K562 (cell line): ENCODE measurements around the gene OAT. TPM values are rescaled to one million over a fixed set of nuclear protein-coding genes. Genes with fewer than 3 reads are reported as not detected.

Experiments used
- CREB1 ChIP-seq, 2 experiments: sonication (generic) in 1 of 2; formaldehyde crosslinking in 1 of 2; IDR thresholded peaks; 2 replicates each; pipeline versions ENCODE4 v1.6.1 to v1.8.0; 2012 to 2022; ENCODE audit warnings: inconsistent platforms in 1 of 2, mild to moderate bottlenecking in 1 of 2, missing genetic modification reagents in 1 of 2, moderate library complexity in 1 of 2
- CTBP1 ChIP-seq: fragments of 450-650 bp; IDR thresholded peaks from 2 replicates; pipeline ENCODE4 v1.6.1; 2016; ENCODE audit warnings: borderline replicate concordance
- HMBOX1 ChIP-seq: sonication (generic); IDR thresholded peaks from 2 replicates; pipeline ENCODE4 v1.6.1; 2016
- MAFF ChIP-seq: IDR thresholded peaks from 2 replicates; pipeline ENCODE4 v1.6.1; 2012; ENCODE audit warnings: low read length, improper control_type of control experiment
- MYC ChIP-seq, 2 experiments: fragments of 250-450 bp in 1 of 2; sonication (Bioruptor Pico) in 1 of 2; IDR thresholded peaks; 2 replicates each; pipeline versions ENCODE4 v1.5.1 to v1.6.1; 2012 to 2021; ENCODE audit warnings: low read depth in 2 of 2, borderline replicate concordance in 1 of 2, improper control_type of control experiment in 1 of 2, low read length in 1 of 2, mild to moderate bottlenecking in 1 of 2, moderate library complexity in 1 of 2
- NFYB ChIP-seq: IDR thresholded peaks from 2 replicates; pipeline ENCODE4 v1.6.1; 2011; ENCODE audit warnings: mild to moderate bottlenecking, moderate library complexity; ENCODE audit not compliant: insufficient read length; ENCODE audit errors: extremely low read depth
- POLR2G ChIP-seq: fragments of 200-400 bp; formaldehyde crosslinking; IDR thresholded peaks from 2 replicates; pipeline ENCODE4 v1.6.1; 2017; ENCODE audit warnings: low read depth, mild to moderate bottlenecking, antibody characterized with exemption, low read length, moderate library complexity
- RBM22 ChIP-seq: fragments of 200-400 bp; formaldehyde crosslinking; IDR thresholded peaks from 2 replicates; pipeline ENCODE4 v1.6.1; 2018; ENCODE audit warnings: low read length, low read depth; ENCODE audit not compliant: poor library complexity, severe bottlenecking
- SUPT5H ChIP-seq: fragments of 450-650 bp; IDR thresholded peaks from 2 replicates; pipeline ENCODE4 v1.6.1; 2016
- TAF1 ChIP-seq: IDR thresholded peaks from 2 replicates; pipeline ENCODE4 v1.6.1; 2011; ENCODE audit warnings: mild to moderate bottlenecking, low read length, moderate library complexity; ENCODE audit not compliant: insufficient read depth, control insufficient read depth, severe bottlenecking; ENCODE audit errors: extremely low read depth
- TARDBP ChIP-seq: fragments of 450-650 bp; IDR thresholded peaks from 2 replicates; pipeline ENCODE4 v1.6.1; 2016
- THAP7 ChIP-seq: fragments of 250-450 bp; sonication (Bioruptor Pico); IDR thresholded peaks from 2 replicates; pipeline ENCODE4 v1.5.0; 2021
- ZKSCAN3 ChIP-seq: fragments of 250-450 bp; sonication (Bioruptor Pico); IDR thresholded peaks from 2 replicates; pipeline ENCODE4 v1.4.0; 2020
- polyA plus RNA-seq, 8 experiments: library from polyadenylated mRNA; depleted of rRNA in 4 of 8; stranded (reverse) in 5 of 8; unstranded in 3 of 8; fragments of >200 nt; fragmentation: Nextera tagmentation in 2 of 8; fragmentation: Illumina TruSeq in 1 of 8; extraction: Ambion mirVana in 2 of 8; extraction: Trizol in 1 of 8; gene quantifications; 2 replicates each; pipeline versions ENCODE4 v1.2.1 to v1.2.3, GENCODE V29; 2011 to 2014; ENCODE audit warnings: inconsistent platforms in 1 of 8, missing spikeins in 1 of 8
- total RNA-seq, 7 experiments: library from RNA; depleted of rRNA in 6 of 7; stranded (reverse); fragments of >200 nt in 6 of 7; fragmentation: Illumina TruSeq in 2 of 7; extraction: Trizol in 2 of 7; gene quantifications; 2 replicates each; pipeline versions ENCODE4 v1.2.1 to v1.2.3, GENCODE V29; 2011 to 2021; ENCODE audit warnings: low replicate concordance in 1 of 7
- TF ChIP-seq, protein P1 (sequence below): fragments of 450-650 bp; IDR thresholded peaks from 2 replicates; pipeline ENCODE4 v1.6.1; 2016; ENCODE audit warnings: mild to moderate bottlenecking, moderate library complexity

The OAT gene
- total and polyA plus RNA-seq, 9 of the 15 experiments (the other 6 are each of a cell fraction or from before 2014, with no cell fraction given), result 100 to 312 (median 163) TPM

GRCh38 chr10:124418726-124419501 is at the start of gene OAT (continued):
- TF ChIP-seq, protein P1, sequence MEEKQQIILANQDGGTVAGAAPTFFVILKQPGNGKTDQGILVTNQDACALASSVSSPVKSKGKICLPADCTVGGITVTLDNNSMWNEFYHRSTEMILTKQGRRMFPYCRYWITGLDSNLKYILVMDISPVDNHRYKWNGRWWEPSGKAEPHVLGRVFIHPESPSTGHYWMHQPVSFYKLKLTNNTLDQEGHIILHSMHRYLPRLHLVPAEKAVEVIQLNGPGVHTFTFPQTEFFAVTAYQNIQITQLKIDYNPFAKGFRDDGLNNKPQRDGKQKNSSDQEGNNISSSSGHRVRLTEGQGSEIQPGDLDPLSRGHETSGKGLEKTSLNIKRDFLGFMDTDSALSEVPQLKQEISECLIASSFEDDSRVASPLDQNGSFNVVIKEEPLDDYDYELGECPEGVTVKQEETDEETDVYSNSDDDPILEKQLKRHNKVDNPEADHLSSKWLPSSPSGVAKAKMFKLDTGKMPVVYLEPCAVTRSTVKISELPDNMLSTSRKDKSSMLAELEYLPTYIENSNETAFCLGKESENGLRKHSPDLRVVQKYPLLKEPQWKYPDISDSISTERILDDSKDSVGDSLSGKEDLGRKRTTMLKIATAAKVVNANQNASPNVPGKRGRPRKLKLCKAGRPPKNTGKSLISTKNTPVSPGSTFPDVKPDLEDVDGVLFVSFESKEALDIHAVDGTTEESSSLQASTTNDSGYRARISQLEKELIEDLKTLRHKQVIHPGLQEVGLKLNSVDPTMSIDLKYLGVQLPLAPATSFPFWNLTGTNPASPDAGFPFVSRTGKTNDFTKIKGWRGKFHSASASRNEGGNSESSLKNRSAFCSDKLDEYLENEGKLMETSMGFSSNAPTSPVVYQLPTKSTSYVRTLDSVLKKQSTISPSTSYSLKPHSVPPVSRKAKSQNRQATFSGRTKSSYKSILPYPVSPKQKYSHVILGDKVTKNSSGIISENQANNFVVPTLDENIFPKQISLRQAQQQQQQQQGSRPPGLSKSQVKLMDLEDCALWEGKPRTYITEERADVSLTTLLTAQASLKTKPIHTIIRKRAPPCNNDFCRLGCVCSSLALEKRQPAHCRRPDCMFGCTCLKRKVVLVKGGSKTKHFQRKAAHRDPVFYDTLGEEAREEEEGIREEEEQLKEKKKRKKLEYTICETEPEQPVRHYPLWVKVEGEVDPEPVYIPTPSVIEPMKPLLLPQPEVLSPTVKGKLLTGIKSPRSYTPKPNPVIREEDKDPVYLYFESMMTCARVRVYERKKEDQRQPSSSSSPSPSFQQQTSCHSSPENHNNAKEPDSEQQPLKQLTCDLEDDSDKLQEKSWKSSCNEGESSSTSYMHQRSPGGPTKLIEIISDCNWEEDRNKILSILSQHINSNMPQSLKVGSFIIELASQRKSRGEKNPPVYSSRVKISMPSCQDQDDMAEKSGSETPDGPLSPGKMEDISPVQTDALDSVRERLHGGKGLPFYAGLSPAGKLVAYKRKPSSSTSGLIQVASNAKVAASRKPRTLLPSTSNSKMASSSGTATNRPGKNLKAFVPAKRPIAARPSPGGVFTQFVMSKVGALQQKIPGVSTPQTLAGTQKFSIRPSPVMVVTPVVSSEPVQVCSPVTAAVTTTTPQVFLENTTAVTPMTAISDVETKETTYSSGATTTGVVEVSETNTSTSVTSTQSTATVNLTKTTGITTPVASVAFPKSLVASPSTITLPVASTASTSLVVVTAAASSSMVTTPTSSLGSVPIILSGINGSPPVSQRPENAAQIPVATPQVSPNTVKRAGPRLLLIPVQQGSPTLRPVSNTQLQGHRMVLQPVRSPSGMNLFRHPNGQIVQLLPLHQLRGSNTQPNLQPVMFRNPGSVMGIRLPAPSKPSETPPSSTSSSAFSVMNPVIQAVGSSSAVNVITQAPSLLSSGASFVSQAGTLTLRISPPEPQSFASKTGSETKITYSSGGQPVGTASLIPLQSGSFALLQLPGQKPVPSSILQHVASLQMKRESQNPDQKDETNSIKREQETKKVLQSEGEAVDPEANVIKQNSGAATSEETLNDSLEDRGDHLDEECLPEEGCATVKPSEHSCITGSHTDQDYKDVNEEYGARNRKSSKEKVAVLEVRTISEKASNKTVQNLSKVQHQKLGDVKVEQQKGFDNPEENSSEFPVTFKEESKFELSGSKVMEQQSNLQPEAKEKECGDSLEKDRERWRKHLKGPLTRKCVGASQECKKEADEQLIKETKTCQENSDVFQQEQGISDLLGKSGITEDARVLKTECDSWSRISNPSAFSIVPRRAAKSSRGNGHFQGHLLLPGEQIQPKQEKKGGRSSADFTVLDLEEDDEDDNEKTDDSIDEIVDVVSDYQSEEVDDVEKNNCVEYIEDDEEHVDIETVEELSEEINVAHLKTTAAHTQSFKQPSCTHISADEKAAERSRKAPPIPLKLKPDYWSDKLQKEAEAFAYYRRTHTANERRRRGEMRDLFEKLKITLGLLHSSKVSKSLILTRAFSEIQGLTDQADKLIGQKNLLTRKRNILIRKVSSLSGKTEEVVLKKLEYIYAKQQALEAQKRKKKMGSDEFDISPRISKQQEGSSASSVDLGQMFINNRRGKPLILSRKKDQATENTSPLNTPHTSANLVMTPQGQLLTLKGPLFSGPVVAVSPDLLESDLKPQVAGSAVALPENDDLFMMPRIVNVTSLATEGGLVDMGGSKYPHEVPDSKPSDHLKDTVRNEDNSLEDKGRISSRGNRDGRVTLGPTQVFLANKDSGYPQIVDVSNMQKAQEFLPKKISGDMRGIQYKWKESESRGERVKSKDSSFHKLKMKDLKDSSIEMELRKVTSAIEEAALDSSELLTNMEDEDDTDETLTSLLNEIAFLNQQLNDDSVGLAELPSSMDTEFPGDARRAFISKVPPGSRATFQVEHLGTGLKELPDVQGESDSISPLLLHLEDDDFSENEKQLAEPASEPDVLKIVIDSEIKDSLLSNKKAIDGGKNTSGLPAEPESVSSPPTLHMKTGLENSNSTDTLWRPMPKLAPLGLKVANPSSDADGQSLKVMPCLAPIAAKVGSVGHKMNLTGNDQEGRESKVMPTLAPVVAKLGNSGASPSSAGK, result peak; percentile 36
- TF ChIP-seq CREB1 (IDR thresholded peaks at IDR 0.05), result peak; percentile 68; the same call in 1 of the 2 replicates
- TF ChIP-seq CREB1 (CRISPR knock-in tag; IDR thresholded peaks at IDR 0.05), result peak; percentile 38
- TF ChIP-seq NFYB, result peak; percentile 76
- TF ChIP-seq TAF1, result peak; percentile 65
- TF ChIP-seq HMBOX1, result no peak
- no peak for TF ChIP-seq MAFF
- peak; percentile 100 for TF ChIP-seq POLR2G
- peak; percentile 88 for TF ChIP-seq SUPT5H
- TF ChIP-seq CTBP1, result peak; percentile 90
- TF ChIP-seq TARDBP, result no peak
- TF ChIP-seq MYC (IDR thresholded peaks at IDR 0.05; ENCODE audit: low read depth, low read length), result peak; percentile 39; the same call in 1 of the 2 replicates
- no peak for TF ChIP-seq MYC (CRISPR knock-in tag; IDR thresholded peaks at IDR 0.05; ENCODE audit: borderline replicate concordance, low read depth)
- peak; percentile 65 for TF ChIP-seq RBM22
- no peak for TF ChIP-seq ZKSCAN3
- TF ChIP-seq THAP7 (CRISPR knock-in tag), result no peak
